Keratinocyte (primary cell): Measurements from ENCODE around the gene TARM1. TPM values are rescaled to one million over a fixed set of nuclear protein-coding genes. Genes with fewer than 3 reads are reported as not detected.

Experiments used
- DNase-seq: peaks from one replicate; pipeline ENCODE4 v3.0.0-alpha.2; 2011; ENCODE audit warnings: low read depth, missing footprints, low spot score
- FAIRE-seq: peaks from 2 replicates; lab custom pipeline; 2011; peaks lifted over from hg19 to GRCh38; lab: Jason Lieb, UNC
- H2AFZ ChIP-seq: 2 replicates; pipeline ENCODE4 v1.6.0; 2012; ENCODE audit warnings: low read length, control low read depth, inconsistent platforms; ENCODE audit not compliant: control insufficient read depth
- H3K27ac ChIP-seq: 2 replicates; pipeline ENCODE4 v1.5.1; 2011; ENCODE audit warnings: low read length; ENCODE audit not compliant: control insufficient read depth, insufficient read depth
- H3K27me3 ChIP-seq: 3 replicates; pipeline ENCODE4 v1.6.0; 2011; ENCODE audit warnings: low read length; ENCODE audit not compliant: control insufficient read depth, insufficient read depth; ENCODE audit errors: extremely low read depth
- H3K36me3 ChIP-seq, 2 experiments: 2 replicates in 1 of 2; 3 replicates in 1 of 2; pipeline ENCODE4 v1.5.1; 2011; ENCODE audit warnings: low read length in 2 of 2, mild to moderate bottlenecking in 1 of 2; ENCODE audit not compliant: control insufficient read depth in 2 of 2, insufficient read depth in 2 of 2; ENCODE audit errors: extremely low read depth in 1 of 2
- H3K4me1 ChIP-seq: 3 replicates; pipeline ENCODE4 v1.5.1; 2011; ENCODE audit warnings: low read length; ENCODE audit not compliant: control insufficient read depth, insufficient read depth; ENCODE audit errors: extremely low read depth
- H3K4me2 ChIP-seq: 3 replicates; pipeline ENCODE4 v1.6.0; 2011; ENCODE audit warnings: low read depth, low read length; ENCODE audit not compliant: control insufficient read depth, insufficient read depth; ENCODE audit errors: extremely low read depth
- H3K4me3 ChIP-seq, 3 experiments: fragments of 200-600 bp in 1 of 3; sonication (generic) in 1 of 3; 2 replicates in 2 of 3; 3 replicates in 1 of 3; pipeline ENCODE4 v1.5.1; 2011 to 2016; ENCODE audit warnings: low read length in 3 of 3, mild to moderate bottlenecking in 3 of 3, control low read depth in 2 of 3, inconsistent platforms in 1 of 3, low read depth in 1 of 3, mixed read lengths in 1 of 3, mixed run types in 1 of 3, moderate library complexity in 1 of 3; ENCODE audit not compliant: control insufficient read depth in 2 of 3, insufficient read depth in 2 of 3; ENCODE audit errors: extremely low read depth in 1 of 3
- H3K79me2 ChIP-seq: 2 replicates; pipeline ENCODE4 v1.6.0; 2012; ENCODE audit warnings: low read length; ENCODE audit not compliant: control insufficient read depth, insufficient read depth
- H3K9ac ChIP-seq: 3 replicates; pipeline ENCODE4 v1.6.0; 2011; ENCODE audit warnings: low read length; ENCODE audit not compliant: control insufficient read depth, insufficient read depth; ENCODE audit errors: extremely low read depth
- H3K9me1 ChIP-seq: 3 replicates; pipeline ENCODE4 v1.6.0; 2011; ENCODE audit warnings: low read length; ENCODE audit not compliant: control insufficient read depth, insufficient read depth; ENCODE audit errors: extremely low read depth
- H3K9me3 ChIP-seq: 2 replicates; pipeline ENCODE4 v1.5.1; 2012; ENCODE audit warnings: low read depth, low read length; ENCODE audit not compliant: control insufficient read depth
- H4K20me1 ChIP-seq: 3 replicates; pipeline ENCODE4 v1.6.0; 2011; ENCODE audit warnings: low read length; ENCODE audit not compliant: control insufficient read depth, insufficient read depth; ENCODE audit errors: extremely low read depth
- CTCF ChIP-seq, 3 experiments: IDR thresholded peaks in 1 of 3; conservative IDR thresholded peaks in 1 of 3; optimal IDR thresholded peaks in 1 of 3; 2 replicates in 2 of 3; 3 replicates in 1 of 3; pipeline versions ENCODE3 to v1.5.1; 2011; ENCODE audit warnings: low read length in 3 of 3, mild to moderate bottlenecking in 3 of 3, moderate library complexity in 2 of 3, control low read depth in 1 of 3, inconsistent platforms in 1 of 3; ENCODE audit not compliant: insufficient read depth in 2 of 3; ENCODE audit errors: extremely low read depth in 1 of 3
- EZH2 ChIP-seq: IDR thresholded peaks from one replicate; pipeline ENCODE4 v1.6.1; 2012; ENCODE audit warnings: inconsistent platforms, mild to moderate bottlenecking, low read length, moderate library complexity
- dilution Hi-C: fragments of 300-500 bp; cut with MboI; formaldehyde crosslinking; loops from one replicate; pipeline ENCODE4 v1.7.0; 2020; ENCODE audit warnings: low sequenced_read_pairs; ENCODE audit not compliant: extremely low pct_ligation_motif_present
- polyA plus RNA-seq, 5 experiments: library from polyadenylated mRNA; depleted of rRNA in 3 of 5; stranded (reverse) in 3 of 5; stranded (forward) in 1 of 5; unstranded in 1 of 5; fragments of >200 nt; gene quantifications; 1 replicate in 1 of 5; 2 replicates in 3 of 5; 3 replicates in 1 of 5; pipeline versions ENCODE4 v1.2.1 to v1.2.3, GENCODE V29; 2011 to 2012; ENCODE audit warnings: missing spikeins in 2 of 5, low read depth in 1 of 5, low replicate concordance in 1 of 5

Gene TARM1
- polyA plus RNA-seq, 1 donor (not counting 4 experiments of a cell fraction or from before 2014, with no cell fraction given) = not detected

DNA sequence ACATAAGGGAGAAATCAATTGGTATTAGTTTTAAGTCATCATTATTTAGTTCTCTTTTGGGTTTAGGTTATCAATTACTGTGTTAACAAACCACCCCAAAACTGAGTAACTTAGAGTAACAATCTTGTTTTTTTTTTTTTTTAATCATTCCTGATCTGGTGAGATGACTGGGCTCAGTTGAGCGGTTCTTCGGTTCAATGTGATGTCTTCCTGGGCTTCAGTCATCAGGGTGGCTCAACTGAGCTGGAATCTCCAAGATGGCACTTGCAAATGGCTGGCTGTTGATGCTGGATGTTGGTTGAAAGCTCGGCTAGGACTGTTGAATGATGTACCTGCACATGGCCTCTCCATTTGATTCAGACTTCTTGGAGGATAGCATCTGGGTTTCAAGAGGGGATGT lies 3.2 kb upstream of the TARM1 start:
- Histone ChIP-seq H3K9me1 (no peaks in the 10 kb centered on the region), H3K4me1 (no peaks in the 10 kb centered on the region), H3K27me3 (no peaks in the 10 kb centered on the region), H3K79me2 (no peaks in the 10 kb centered on the region), H3K4me3 (no peak overlapping the region), H3K27ac (no peak overlapping the region), H4K20me1 (no peaks in the 10 kb centered on the region), H2AFZ (no peak overlapping the region), H3K9ac (no peak overlapping the region), H3K4me2 (no peak overlapping the region), H3K36me3 (no peaks in the 10 kb centered on the region), H3K9me3 (peaks cover 4% of the 10 kb centered on the region)
- dilution Hi-C loops = no loop called here
- TF ChIP-seq CTCF (optimal IDR thresholded peaks at IDR 0.05 in 1 of 3, IDR thresholded peaks at IDR 0.05 in 1 of 3, conservative IDR thresholded peaks at IDR 0.05 in 1 of 3; ENCODE audit: extremely low read depth in 1 of 3, insufficient read depth in 2 of 3, low read length in 3 of 3) (no peak), EZH2 (no peak)
- FAIRE-seq (no peak), DNase-seq (no peak)

- no peaks in the 10 kb centered on the region for H3K9me1 ChIP-seq
- no peaks in the 10 kb centered on the region for H3K36me3 ChIP-seq
- peaks cover 4% of the 10 kb centered on the region for H3K9me3 ChIP-seq
- H3K4me2 ChIP-seq = no peak overlapping the region
- H3K9ac ChIP-seq = no peak overlapping the region
- H3K27ac ChIP-seq = no peak overlapping the region
- H3K4me1 ChIP-seq = no peaks in the 10 kb centered on the region
- no peak overlapping the region for H3K4me3 ChIP-seq
- no peaks in the 10 kb centered on the region for H4K20me1 ChIP-seq
- no peak for TF ChIP-seq CTCF (optimal IDR thresholded peaks at IDR 0.05 in 1 of 3, IDR thresholded peaks at IDR 0.05 in 1 of 3, conservative IDR thresholded peaks at IDR 0.05 in 1 of 3; ENCODE audit: extremely low read depth in 1 of 3, insufficient read depth in 2 of 3, low read length in 3 of 3)
- no peak for TF ChIP-seq EZH2
- dilution Hi-C loops = no loop called here
- H2AFZ ChIP-seq = no peak overlapping the region
- DNase-seq = no peak
- no peak for FAIRE-seq
- no peaks in the 10 kb centered on the region for H3K27me3 ChIP-seq
- no peaks in the 10 kb centered on the region for H3K79me2 ChIP-seq
Observed at GRCh38 chr19:54077334-54077733, 3.8 kb downstream of the TARM1 start.
